Pancreas (tissue), 10 donors: ENCODE measurements around the gene PLK1. TPM values are rescaled to one million over a fixed set of nuclear protein-coding genes. Genes with fewer than 3 reads are reported as not detected.
A peak's percentile ranks its signal among the peaks of the same experiment; 100 is the strongest.

Experiments
- ATAC-seq, 4 donors: fragments of 200-7000 bp; cut with Tn5 transposase; one replicate each; pipeline versions ENCODE4 v1.8.0 to v1.9.1; 2020; ENCODE audit warnings: mild to moderate bottlenecking in 4 of 4, moderate library complexity in 4 of 4
- DNase-seq, 6 donors: peaks; one replicate each; pipeline ENCODE4 v3.0.0-alpha.2; 2020
- FAIRE-seq: peaks from 2 replicates; lab custom pipeline; 2012; peaks lifted over from hg19 to GRCh38; lab: Jason Lieb, UNC
- H3K27ac ChIP-seq, 4 donors: fragments of 200-600 bp; sonication (generic); 1 replicate in 3 of 4; 2 replicates in 1 of 4; pipeline versions ENCODE4 v1.5.0 to v1.8.0; 2020
- H3K27me3 ChIP-seq, 4 donors: fragments of 200-600 bp; one replicate each; pipeline ENCODE4 v1.8.0; 2021
- H3K36me3 ChIP-seq, 3 donors: fragments of 200-600 bp; sonication (generic) in 1 of 3; one replicate each; pipeline versions ENCODE4 v1.5.0 to v1.8.0; 2020 to 2021
- H3K4me1 ChIP-seq, 3 donors: fragments of 200-600 bp; one replicate each; pipeline ENCODE4 v1.8.0; 2021
- H3K4me3 ChIP-seq, 4 donors: fragments of 200-600 bp; sonication (generic) in 2 of 4; one replicate each; pipeline versions ENCODE4 v1.5.0 to v1.8.0; 2020 to 2021
- H3K9me3 ChIP-seq, 4 donors: fragments of 200-600 bp; one replicate each; pipeline ENCODE4 v1.8.0; 2021
- CTCF ChIP-seq, 4 donors: fragments of 200-600 bp; sonication (generic) in 3 of 4; IDR thresholded peaks; one replicate each; pipeline versions ENCODE4 v1.5.0 to v1.8.0; 2021; ENCODE audit warnings: antibody characterized with exemption in 4 of 4
- WGBS, 2 donors: extraction: QIAGEN DNeasy Blood & Tissue Kit; methylation state at CpG; one replicate each; pipeline ENCODE4 v1.1.7; 2013; 5-methylcytosine and 5-hydroxymethylcytosine counted together
- intact Hi-C, 3 donors: fragments of 100-400 bp; cut with DNase I; formaldehyde crosslinking; loops; one replicate each; pipeline versions ENCODE4 v1.11.1 to v1.14.2; 2022
- polyA plus RNA-seq, 2 donors: library from polyadenylated mRNA; stranded (reverse); fragments of 200-250 nt; gene quantifications; one replicate each; pipeline ENCODE4 v1.2.3, GENCODE V29; 2013
- total RNA-seq, 6 donors: library from RNA; stranded (reverse); fragmentation: NEBNext Ultra II Directional in 4 of 6; extraction: Animal tissue kit (Norgen Biotek cat#: 25700) in 4 of 6; gene quantifications; one replicate each; pipeline versions ENCODE4 v1.2.1 to v1.2.4, GENCODE V29; 2021 to 2023
- donor health status: healthy with polysubstance abuse.
- donor health status: DM: no; HTN: no; CAD: no; lungs with moderate emphysema.
- donor health status: DM: no; HTN: no; CAD: no.
- donor health status: control.
- donor health status: control.
- donor health status: Bipolar disorder and iron deficiency.
- donor health status: DM: yes; HTN: yes; CAD: no.
- donor health status: DM: no; HTN: no; CAD: no.
- donor health status: DM: no; HTN: no; CAD: no.
- donor health status: DM: yes; HTN: yes; CAD: no.

PLK1 gene
- total and polyA plus RNA-seq, 8 donors: 0.31 to 2.7 (median 1.1) TPM

- FAIRE-seq (no peak), DNase-seq (no peak), ATAC-seq (peak in 2 of 4 donors; percentile 2 to 3)
- 0 to 1% methylated on average over 8 of the region's 8 CpGs for WGBS, 2 donors
- intact Hi-C loops: no loop called here
- TF ChIP-seq CTCF (IDR thresholded peaks at IDR 0.05): no peak
- Histone ChIP-seq H3K4me3 (peak overlapping the region; percentile 85 to 97 (median 92)), H3K36me3 (peaks cover 0 to 6% (median 0%) of the 10 kb centered on the region in 3 donors), H3K4me1 (peaks cover 6 to 20% (median 7%) of the 10 kb centered on the region in 3 donors), H3K27ac (peak overlapping the region in 2 of 4 donors; percentile 66 to 67), H3K9me3 (no peaks in the 10 kb centered on the region), H3K27me3 (no peaks in the 10 kb centered on the region)
These were observed 38.1 kb upstream of the PLK1 start for GRCh38 chr16:23640615-23640930.

- H3K4me3 ChIP-seq: peak within 1 kb of the TSS; percentile 85 to 97 (median 92)
- no peaks in the 10 kb centered on the region for H3K9me3 ChIP-seq
- H3K27ac ChIP-seq: peak within 1 kb of the TSS; percentile 36 to 67 (median 65)
- no peaks in the 10 kb centered on the region for H3K27me3 ChIP-seq
- intact Hi-C loops: no loop called here
- H3K4me1 ChIP-seq: peaks cover 6 to 20% (median 7%) of the 10 kb centered on the region in 3 donors
- H3K36me3 ChIP-seq: peaks cover 0 to under 1% (median 0%) of the 10 kb centered on the region in 3 donors
- TF ChIP-seq CTCF (IDR thresholded peaks at IDR 0.05): no peak
- peak; percentile 99 to 100 (median 100) for ATAC-seq
- DNase-seq: peak; percentile 89 to 98 (median 91)
- 0% methylated on average over 64 of the region's 64 CpGs for WGBS, 2 donors
- FAIRE-seq: no peak
These were observed 37.5 kb upstream of the PLK1 start, which contains the start of the genes DCTN5 and PALB2 for GRCh38 chr16:23640931-23641765. Gene DCTN5 (plus strand): TSS chr16:23641466. CDS start chr16:23641543, 77 bp downstream. Gene PALB2 (minus strand): TSS chr16:23641310. CDS start chr16:23641157, 153 bp downstream.

GRCh38 chr16:23642246-23642774, 36.4 kb upstream of the PLK1 start:
- DNase-seq (no peak), FAIRE-seq (no peak), ATAC-seq (no peak)
- TF ChIP-seq CTCF (IDR thresholded peaks at IDR 0.05): no peak
- Histone ChIP-seq H3K4me3 (peak overlapping the region; percentile 85 to 97 (median 92)), H3K27ac (no peak overlapping the region), H3K36me3 (no peaks in the 10 kb centered on the region), H3K27me3 (no peaks in the 10 kb centered on the region), H3K4me1 (peaks cover 6 to 20% (median 7%) of the 10 kb centered on the region in 3 donors), H3K9me3 (no peaks in the 10 kb centered on the region)
- intact Hi-C loops: no loop called here
- 63 to 69% methylated on average over 14 of the region's 14 CpGs for WGBS, 2 donors

GRCh38 chr16:23650674-23651416, 27.8 kb upstream of the PLK1 start:
- 88% methylated on average over 4 of the region's 4 CpGs for WGBS, 2 donors
- H3K27me3 ChIP-seq: no peaks in the 10 kb centered on the region
- no peaks in the 10 kb centered on the region for H3K9me3 ChIP-seq
- ATAC-seq (no peak), DNase-seq (no peak), FAIRE-seq (no peak)
- H3K36me3 ChIP-seq: peaks cover 0 to 6% (median 0%) of the 10 kb centered on the region in 3 donors
- no peak for TF ChIP-seq CTCF (IDR thresholded peaks at IDR 0.05)
- intact Hi-C loops: no loop called here
- H3K4me1 ChIP-seq: no peaks in the 10 kb centered on the region
- H3K27ac ChIP-seq: no peak overlapping the region
- no peak overlapping the region for H3K4me3 ChIP-seq
